ENCODE measurements around the gene PLEKHO2. TPM values are rescaled to one million over a fixed set of nuclear protein-coding genes. Genes with fewer than 3 reads are reported as not detected.

The PLEKHO2 gene
- total and polyA plus RNA-seq, 2 of the 13 experiments (the other 11 are each of a cell fraction or from before 2014, with no cell fraction given): 3.8 to 4.8 TPM

GRCh38 chr15:64842096-64842939 is 603 bp downstream of the PLEKHO2 start (continued):
- TF ChIP-seq ZMYM3 (CRISPR knock-in tag; IDR thresholded peaks at IDR 0.05) (peak; percentile 77), ATAD3A (CRISPR knock-in tag; IDR thresholded peaks at IDR 0.05) (no peak), IRX3 (CRISPR knock-in tag; IDR thresholded peaks at IDR 0.05; ENCODE audit: borderline replicate concordance, low read depth) (0 out of 2 replicates have a peak, but pooled peaks have one; percentile 3), ZNF224 (CRISPR knock-in tag; IDR thresholded peaks at IDR 0.05) (no peak), SNAI1 (CRISPR knock-in tag; IDR thresholded peaks at IDR 0.05; ENCODE audit: borderline replicate concordance) (no peak), CAMTA2 (CRISPR knock-in tag; IDR thresholded peaks at IDR 0.05; ENCODE audit: borderline replicate concordance) (no peak), HES4 (CRISPR knock-in tag; IDR thresholded peaks at IDR 0.05; ENCODE audit: borderline replicate concordance) (no peak), ZUFSP (CRISPR knock-in tag; IDR thresholded peaks at IDR 0.05; ENCODE audit: borderline replicate concordance) (no peak), RCOR2 (CRISPR knock-in tag; IDR thresholded peaks at IDR 0.05) (no peak), ZNF546 (CRISPR knock-in tag; conservative IDR thresholded peaks at IDR 0.05) (0 out of 2 replicates have a peak, but pooled peaks have one; percentile 17), KDM3A (CRISPR knock-in tag; IDR thresholded peaks at IDR 0.05; ENCODE audit: low read depth) (no peak), EEA1 (CRISPR knock-in tag; IDR thresholded peaks at IDR 0.05; ENCODE audit: borderline replicate concordance) (no peak), ZFYVE20 (CRISPR knock-in tag; IDR thresholded peaks at IDR 0.05; ENCODE audit: borderline replicate concordance, low read depth) (no peak), ZNF556 (CRISPR knock-in tag; IDR thresholded peaks at IDR 0.05; ENCODE audit: borderline replicate concordance) (no peak), XBP1 (CRISPR knock-in tag; IDR thresholded peaks at IDR 0.05) (no peak), NR2C2 (CRISPR knock-in tag; IDR thresholded peaks at IDR 0.05; ENCODE audit: borderline replicate concordance) (no peak), CENPX (CRISPR knock-in tag; IDR thresholded peaks at IDR 0.05) (no peak), HNRNPL (IDR thresholded peaks at IDR 0.05; ENCODE audit: low read depth, low read length) (no peak), MYC (CRISPR knock-in tag; IDR thresholded peaks at IDR 0.05; ENCODE audit: borderline replicate concordance) (no peak), ZFP37 (CRISPR knock-in tag; IDR thresholded peaks at IDR 0.05; ENCODE audit: borderline replicate concordance) (no peak), SYNCRIP (IDR thresholded peaks at IDR 0.05; ENCODE audit: insufficient read depth, low read depth, low read length) (no peak), ZBTB8A (CRISPR knock-in tag; IDR thresholded peaks at IDR 0.05; ENCODE audit: borderline replicate concordance, low read depth) (no peak)
- TF ChIP-seq, protein P1, sequence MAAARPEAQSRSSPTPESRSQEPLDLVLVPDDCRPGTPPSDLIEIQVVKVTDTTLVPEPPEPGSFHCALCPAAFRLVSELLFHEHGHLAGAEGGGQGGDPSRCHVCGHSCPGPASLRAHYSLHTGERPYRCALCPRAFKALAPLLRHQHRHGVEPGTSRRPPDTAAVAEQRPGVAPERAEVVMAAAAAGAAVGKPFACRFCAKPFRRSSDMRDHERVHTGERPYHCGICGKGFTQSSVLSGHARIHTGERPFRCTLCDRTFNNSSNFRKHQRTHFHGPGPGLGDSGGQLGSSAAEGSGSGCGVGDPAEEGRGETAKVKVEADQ (CRISPR knock-in tag; IDR thresholded peaks at IDR 0.05; ENCODE audit: borderline replicate concordance): no peak; the same call in 1 of the 2 replicates
- TF ChIP-seq, protein P2, sequence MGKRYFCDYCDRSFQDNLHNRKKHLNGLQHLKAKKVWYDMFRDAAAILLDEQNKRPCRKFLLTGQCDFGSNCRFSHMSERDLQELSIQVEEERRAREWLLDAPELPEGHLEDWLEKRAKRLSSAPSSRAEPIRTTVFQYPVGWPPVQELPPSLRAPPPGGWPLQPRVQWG (CRISPR knock-in tag; IDR thresholded peaks at IDR 0.05; ENCODE audit: borderline replicate concordance, low read depth): no peak
- TF ChIP-seq, protein P3, sequence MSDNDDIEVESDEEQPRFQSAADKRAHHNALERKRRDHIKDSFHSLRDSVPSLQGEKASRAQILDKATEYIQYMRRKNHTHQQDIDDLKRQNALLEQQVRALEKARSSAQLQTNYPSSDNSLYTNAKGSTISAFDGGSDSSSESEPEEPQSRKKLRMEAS (IDR thresholded peaks at IDR 0.05): 0 out of 2 replicates have a peak, but pooled peaks have one; percentile 16
- TF ChIP-seq, protein P4, sequence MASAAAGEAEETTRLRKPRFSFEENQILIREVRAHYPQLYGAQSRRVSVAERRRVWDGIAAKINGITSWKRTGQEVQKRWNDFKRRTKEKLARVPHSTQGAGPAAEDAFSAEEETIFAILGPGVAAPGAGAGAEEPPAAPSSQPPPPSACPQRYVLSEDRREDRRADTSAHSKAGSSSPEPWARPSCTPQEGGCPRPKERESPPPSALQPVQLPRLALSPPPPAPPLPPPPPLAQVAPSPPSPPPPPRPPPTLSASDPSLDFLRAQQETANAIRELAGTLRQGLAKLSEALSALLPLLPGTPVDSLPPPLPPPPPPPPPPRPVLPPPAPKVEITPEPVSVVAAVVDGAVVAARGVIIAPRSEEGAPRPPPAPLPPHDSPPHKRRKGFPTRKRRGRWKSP (CRISPR knock-in tag; IDR thresholded peaks at IDR 0.05): no peak
